Non-pigmented ciliary epithelial cell (primary cell): ENCODE measurements around the gene CHCHD6.
A peak's percentile ranks its signal among the peaks of the same experiment; 100 is the strongest.

Source experiments
- DNase-seq: peaks from one replicate; pipeline ENCODE4 v3.0.0-alpha.2; 2010; ENCODE audit warnings: low read depth

The CHCHD6 gene

GRCh38 chr3:126704494-126705214, 614 bp downstream of the CHCHD6 start:
- DNase-seq = no peak

- no peak for DNase-seq
These were observed 2.6 kb downstream of the CHCHD6 start for GRCh38 chr3:126706631-126707030.

- peak; percentile 18 for DNase-seq
These were observed 7.2 kb downstream of the CHCHD6 start for GRCh38 chr3:126711121-126711760.

DNA sequence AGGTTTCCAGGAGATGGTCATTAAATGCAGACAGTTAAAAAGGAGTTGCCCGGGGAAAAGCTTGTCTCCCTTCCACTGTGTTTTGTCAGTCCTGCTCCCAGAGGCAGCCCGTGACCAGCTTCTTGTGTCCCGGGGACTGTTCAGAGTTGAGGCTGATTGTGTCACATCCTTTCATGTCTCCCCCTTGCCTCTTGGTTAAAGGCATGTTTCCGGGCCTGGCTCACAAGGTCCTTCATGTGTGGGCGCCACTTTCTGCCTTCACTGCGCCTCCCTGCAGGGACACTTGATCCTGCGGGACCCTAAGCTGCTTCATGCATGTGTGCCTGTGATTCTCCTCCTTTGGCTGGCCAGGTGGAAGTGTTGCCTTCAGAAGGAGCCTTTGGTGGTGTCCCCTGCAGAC, 9.2 kb downstream of the CHCHD6 start:
- DNase-seq = no peak

DNA sequence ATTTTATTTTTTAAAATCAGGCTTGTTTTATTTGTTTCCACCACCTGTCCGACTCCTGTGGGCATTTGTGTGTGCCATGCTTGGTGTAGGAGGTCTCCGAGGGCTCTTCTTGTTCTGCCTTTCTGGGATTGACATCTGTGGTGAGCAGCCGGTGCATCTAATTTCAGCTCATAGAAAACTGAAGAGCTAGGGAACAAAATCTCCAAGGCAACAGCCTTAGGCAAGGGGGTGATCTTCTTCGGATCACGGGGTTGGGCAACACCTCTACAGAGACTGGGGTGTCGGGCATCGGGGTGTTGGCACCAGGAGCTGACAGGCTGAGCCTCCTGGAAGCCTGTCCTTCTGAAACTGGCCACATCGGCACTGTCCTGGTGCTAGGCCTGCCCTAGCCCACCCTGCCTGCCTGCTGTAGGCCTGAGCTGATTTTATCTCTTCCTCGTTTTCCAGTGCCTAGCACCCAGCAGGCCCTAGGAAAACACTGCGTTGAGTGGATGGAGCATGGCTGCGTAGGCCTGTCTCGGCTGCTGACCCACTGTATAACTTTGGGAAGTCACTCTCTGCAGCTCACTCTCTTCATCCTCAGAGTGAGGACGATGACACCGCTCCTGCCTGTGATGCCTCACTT, 10.3 kb downstream of the CHCHD6 start:
- no peak for DNase-seq

GRCh38 chr3:126714921-126715320, 10.9 kb downstream of the CHCHD6 start:
- DNase-seq = no peak

GRCh38 chr3:126715432-126715831, 11.4 kb downstream of the CHCHD6 start:
- DNase-seq = no peak

- no peak for DNase-seq
These were observed 12.0 kb downstream of the CHCHD6 start for GRCh38 chr3:126716057-126716456.

DNA sequence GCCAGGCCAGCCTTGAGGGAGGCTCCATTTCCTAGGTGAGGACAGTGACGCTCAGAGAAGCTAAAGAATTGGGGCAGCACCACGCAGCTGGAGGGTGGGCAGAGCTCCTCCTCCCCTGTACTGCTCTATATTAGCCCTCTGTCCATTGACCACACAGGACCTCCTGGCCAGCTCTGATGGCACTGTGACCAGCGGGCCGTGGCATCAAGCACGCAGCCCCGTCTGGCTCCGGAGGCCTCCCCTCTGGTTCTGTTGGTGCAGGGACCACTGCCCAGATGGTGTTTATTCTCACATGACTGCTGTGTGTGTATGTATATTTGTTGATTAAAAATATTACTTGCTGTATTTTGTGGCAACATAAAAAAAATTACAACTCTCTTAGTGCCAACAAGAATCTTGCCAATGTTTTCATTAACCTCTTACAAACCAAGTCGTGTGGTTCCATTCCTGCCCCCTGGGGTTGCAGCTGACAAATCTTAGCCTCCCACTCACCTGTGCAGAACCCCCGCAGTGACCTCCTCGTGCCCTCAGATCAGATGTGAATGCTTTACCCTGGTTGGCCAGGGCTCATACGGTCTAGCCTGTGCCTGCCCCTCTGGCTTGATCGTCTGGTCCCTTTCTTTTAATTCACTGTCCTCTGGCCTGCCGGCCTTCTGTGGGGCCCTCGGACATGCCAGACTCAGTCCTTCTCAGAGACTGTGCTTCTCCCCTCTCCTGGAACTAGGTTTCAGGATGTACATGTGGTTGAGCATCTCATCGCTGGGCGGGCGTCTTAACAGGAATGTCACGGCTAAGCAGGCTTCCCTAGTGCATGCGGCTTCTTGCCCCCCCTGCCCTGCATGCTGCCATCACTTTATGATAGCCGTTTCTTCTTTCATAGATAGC, 14.8 kb downstream of the CHCHD6 start:
- no peak for DNase-seq

GRCh38 chr3:126720596-126720995, 16.6 kb downstream of the CHCHD6 start:
- no peak for DNase-seq

GRCh38 chr3:126721246-126721645, 17.2 kb downstream of the CHCHD6 start:
- DNase-seq = no peak

DNA sequence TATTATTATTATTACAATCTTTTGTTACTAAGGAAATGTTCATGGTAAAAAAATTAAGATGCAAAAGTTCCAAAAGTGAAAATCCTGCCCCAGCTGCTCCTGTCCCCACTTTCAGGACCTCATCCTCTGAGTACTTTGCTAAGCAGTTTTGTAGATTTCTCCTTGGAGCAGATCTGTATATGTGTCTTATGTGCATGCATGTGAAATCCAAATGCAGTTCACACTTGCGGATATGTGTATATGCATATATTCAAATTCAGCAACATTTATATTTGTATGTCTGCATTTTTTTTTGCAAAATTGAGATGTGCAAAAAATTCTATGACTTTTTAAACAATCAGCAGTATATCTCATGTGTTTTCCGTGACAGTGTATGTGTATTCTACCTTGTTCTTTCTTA, 19.2 kb downstream of the CHCHD6 start:
- DNase-seq = no peak

DNA sequence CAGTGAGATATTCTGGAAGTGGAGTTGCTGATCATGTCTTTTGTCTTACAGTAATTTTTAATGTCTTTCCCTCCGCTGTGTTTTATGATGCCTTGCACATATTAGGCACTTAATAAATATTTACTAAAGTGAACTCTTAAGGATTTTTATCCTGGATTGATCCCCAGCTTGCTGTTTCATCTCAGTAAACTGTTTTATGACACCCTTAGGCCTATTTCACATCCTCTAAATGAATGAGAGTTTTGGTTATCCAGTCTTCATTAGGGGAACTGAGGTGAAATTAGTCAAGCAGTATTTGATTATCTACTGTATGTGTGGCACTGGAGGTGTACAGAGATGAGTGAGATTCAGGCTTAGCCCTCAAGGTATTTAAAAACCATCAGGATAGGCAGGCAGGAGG, 19.8 kb downstream of the CHCHD6 start:
- no peak for DNase-seq

GRCh38 chr3:126728680-126729079, 24.6 kb downstream of the CHCHD6 start:
- no peak for DNase-seq

DNA sequence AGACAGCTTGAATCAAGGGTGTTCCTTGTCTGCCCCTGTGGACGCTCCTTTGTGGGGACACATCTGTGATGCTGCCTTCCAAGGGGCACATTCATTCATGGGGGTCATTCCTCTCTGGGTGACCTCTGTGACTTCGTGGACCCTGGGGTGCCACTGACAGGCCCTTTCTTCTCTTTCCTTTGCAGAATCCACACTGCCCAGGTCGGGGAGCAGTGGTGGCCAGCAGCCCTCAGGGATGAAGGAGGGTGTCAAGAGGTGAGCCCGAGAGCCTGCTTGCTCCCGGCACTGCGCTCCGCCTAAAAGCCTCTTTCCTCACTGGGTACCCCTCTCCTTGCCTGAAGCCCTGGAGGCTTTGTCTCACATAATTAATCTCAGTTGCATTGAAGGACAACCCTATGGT, 26.3 kb downstream of the CHCHD6 start:
- no peak for DNase-seq

GRCh38 chr3:126731044-126731443, 27.0 kb downstream of the CHCHD6 start:
- DNase-seq = no peak

GRCh38 chr3:126732281-126733060, 28.4 kb downstream of the CHCHD6 start:
- no peak for DNase-seq

- DNase-seq = no peak
These were observed 29.0 kb downstream of the CHCHD6 start for GRCh38 chr3:126733061-126733430.

- DNase-seq = no peak
These were observed 30.2 kb downstream of the CHCHD6 start for GRCh38 chr3:126734106-126734723.

GRCh38 chr3:126737527-126737926, 33.5 kb downstream of the CHCHD6 start:
- no peak for DNase-seq

DNA sequence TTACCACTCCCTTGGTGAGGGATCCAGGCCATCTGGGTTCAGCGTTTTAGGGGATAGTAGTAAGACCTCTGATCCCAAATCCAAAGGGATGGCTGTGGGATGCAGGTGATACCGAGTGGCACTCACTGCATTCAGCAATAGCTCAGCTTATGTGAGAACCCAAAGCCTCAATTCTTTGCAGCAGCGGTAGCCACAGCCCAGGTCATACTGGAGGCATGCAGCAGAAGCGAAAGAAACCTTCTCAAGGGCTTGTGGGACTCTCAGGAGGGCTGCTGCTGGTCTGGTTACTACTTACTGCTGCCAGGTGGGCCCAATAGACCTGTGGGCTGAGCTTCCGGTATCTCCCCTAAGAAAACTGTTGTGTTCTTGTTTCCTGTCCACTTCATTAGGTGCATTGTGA, 38.0 kb downstream of the CHCHD6 start:
- DNase-seq = no peak
